Measurements from ENCODE around the gene HECTD2.

GRCh38 chr10:91467114-91467513 is 57.0 kb downstream of the HECTD2 start:
- TF ChIP-seq FOXP1 (CRISPR knock-in tag; IDR thresholded peaks at IDR 0.05) (no peak), PML (IDR thresholded peaks at IDR 0.05; ENCODE audit: low read length) (no peak), TCF7 (IDR thresholded peaks at IDR 0.05; ENCODE audit: borderline replicate concordance) (no peak), HNRNPK (IDR thresholded peaks at IDR 0.05; ENCODE audit: low read depth, low read length, poor library complexity, severe bottlenecking) (no peak), POLR2A (conservative IDR thresholded peaks at IDR 0.05) (no peak), POLR2AphosphoS5 (IDR thresholded peaks at IDR 0.05; ENCODE audit: control insufficient read depth, insufficient read depth, low read depth, low read length) (no peak), SIRT6 (IDR thresholded peaks at IDR 0.05; ENCODE audit: low read depth, low read length) (no peak), REST (IDR thresholded peaks at IDR 0.05; ENCODE audit: borderline replicate concordance) (no peak), REST (CRISPR knock-in tag; IDR thresholded peaks at IDR 0.05; ENCODE audit: low read depth) (no peak)
- TF ChIP-seq, protein P1, sequence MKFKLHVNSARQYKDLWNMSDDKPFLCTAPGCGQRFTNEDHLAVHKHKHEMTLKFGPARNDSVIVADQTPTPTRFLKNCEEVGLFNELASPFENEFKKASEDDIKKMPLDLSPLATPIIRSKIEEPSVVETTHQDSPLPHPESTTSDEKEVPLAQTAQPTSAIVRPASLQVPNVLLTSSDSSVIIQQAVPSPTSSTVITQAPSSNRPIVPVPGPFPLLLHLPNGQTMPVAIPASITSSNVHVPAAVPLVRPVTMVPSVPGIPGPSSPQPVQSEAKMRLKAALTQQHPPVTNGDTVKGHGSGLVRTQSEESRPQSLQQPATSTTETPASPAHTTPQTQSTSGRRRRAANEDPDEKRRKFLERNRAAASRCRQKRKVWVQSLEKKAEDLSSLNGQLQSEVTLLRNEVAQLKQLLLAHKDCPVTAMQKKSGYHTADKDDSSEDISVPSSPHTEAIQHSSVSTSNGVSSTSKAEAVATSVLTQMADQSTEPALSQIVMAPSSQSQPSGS (CRISPR knock-in tag; IDR thresholded peaks at IDR 0.05) = no peak
- TF ChIP-seq, protein P2, sequence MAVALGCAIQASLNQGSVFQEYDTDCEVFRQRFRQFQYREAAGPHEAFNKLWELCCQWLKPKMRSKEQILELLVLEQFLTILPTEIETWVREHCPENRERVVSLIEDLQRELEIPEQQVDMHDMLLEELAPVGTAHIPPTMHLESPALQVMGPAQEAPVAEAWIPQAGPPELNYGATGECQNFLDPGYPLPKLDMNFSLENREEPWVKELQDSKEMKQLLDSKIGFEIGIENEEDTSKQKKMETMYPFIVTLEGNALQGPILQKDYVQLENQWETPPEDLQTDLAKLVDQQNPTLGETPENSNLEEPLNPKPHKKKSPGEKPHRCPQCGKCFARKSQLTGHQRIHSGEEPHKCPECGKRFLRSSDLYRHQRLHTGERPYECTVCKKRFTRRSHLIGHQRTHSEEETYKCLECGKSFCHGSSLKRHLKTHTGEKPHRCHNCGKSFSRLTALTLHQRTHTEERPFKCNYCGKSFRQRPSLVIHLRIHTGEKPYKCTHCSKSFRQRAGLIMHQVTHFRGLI (CRISPR knock-in tag; IDR thresholded peaks at IDR 0.05) = no peak

Data from K562 (cell line).